ENCODE results near the gene HEPACAM. TPM values are rescaled to one million over a fixed set of nuclear protein-coding genes. Genes with fewer than 3 reads are reported as not detected.
A peak's percentile ranks its signal among the peaks of the same experiment; 100 is the strongest.

Gene HEPACAM
- total RNA-seq, 1 donor, result under 0.01 TPM

DNA sequence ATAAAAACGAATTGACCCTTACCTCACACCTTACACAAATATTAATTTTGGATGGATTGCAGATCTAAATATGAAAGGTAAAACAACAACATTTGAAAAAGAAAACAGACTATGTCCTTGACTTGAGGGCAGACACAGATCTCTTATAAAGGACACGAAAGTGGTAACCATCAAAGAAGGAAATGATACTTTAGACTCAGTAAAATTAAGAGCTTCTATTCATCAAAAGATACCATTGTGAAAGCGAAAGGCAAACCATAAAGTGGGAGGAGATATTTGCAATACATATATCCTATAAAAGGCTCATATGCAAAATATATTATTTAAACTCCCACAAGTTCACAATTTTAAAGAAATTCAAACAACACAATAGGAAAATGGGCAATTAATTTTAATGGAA lies 5.0 kb downstream of the HEPACAM start:
- TF ChIP-seq, protein P1, sequence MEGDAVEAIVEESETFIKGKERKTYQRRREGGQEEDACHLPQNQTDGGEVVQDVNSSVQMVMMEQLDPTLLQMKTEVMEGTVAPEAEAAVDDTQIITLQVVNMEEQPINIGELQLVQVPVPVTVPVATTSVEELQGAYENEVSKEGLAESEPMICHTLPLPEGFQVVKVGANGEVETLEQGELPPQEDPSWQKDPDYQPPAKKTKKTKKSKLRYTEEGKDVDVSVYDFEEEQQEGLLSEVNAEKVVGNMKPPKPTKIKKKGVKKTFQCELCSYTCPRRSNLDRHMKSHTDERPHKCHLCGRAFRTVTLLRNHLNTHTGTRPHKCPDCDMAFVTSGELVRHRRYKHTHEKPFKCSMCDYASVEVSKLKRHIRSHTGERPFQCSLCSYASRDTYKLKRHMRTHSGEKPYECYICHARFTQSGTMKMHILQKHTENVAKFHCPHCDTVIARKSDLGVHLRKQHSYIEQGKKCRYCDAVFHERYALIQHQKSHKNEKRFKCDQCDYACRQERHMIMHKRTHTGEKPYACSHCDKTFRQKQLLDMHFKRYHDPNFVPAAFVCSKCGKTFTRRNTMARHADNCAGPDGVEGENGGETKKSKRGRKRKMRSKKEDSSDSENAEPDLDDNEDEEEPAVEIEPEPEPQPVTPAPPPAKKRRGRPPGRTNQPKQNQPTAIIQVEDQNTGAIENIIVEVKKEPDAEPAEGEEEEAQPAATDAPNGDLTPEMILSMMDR (IDR thresholded peaks at IDR 0.05; ENCODE audit: extremely low read depth, low read depth, low read length), result no peak
- H3K27me3 ChIP-seq (ENCODE audit: insufficient read depth, low read length), result no peaks in the 10 kb centered on the region
- peaks cover 17% of the 10 kb centered on the region for H3K4me1 ChIP-seq (ENCODE audit: insufficient read depth, low read length)
- H3K79me2 ChIP-seq (ENCODE audit: insufficient read depth, low read length), result no peaks in the 10 kb centered on the region
- H2AFZ ChIP-seq (ENCODE audit: low read length), result no peak overlapping the region
- H3K36me3 ChIP-seq (ENCODE audit: insufficient read depth, low read length), result no peaks in the 10 kb centered on the region
- no peak overlapping the region for H3K27ac ChIP-seq (ENCODE audit: low read depth, low read length)
- no peak overlapping the region for H3K4me3 ChIP-seq (ENCODE audit: insufficient read depth, low read length)
- no peak overlapping the region for H3K4me2 ChIP-seq (ENCODE audit: insufficient read depth, low read length)
- no peaks in the 10 kb centered on the region for H3K9me3 ChIP-seq (ENCODE audit: low read depth, low read length)
- no peaks in the 10 kb centered on the region for H4K20me1 ChIP-seq (ENCODE audit: insufficient read depth, low read length)
- DNase-seq (ENCODE audit: insufficient read length, low spot score, missing footprints), result no peak

DNA sequence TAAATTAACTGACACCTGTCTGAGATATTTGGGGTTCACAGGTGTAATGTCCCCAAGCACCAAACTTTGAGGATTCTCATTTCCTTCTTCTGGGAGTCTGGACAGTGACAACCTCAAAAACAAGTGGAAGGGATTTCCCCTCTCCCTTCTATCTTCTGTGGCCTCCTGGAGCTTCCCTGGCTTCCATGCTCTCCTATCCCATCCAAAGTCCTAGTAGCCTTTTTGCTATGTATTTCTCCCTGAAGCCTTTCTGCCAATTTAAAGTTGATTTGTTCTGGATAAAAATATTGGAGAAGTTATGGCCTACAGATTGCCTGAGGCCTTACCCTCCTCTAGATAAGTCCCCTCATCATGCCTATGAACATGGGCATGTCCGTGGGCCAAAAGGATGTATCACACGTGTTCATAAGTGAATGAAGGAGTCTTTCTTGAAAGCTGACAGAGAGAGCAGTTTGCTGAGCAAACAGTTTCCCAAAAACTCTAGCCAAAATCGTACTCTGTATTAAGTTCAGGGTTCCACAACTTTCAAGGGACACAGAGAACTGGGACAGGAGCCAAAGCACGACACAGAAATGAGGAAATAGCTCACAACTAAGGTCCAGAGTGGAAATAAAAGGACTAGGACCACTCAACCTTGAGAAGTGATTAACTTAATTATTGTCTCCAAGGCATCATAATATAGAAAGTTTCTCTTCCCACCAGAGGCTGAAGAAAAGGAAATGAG lies 6.7 kb downstream of the HEPACAM start:
- H2AFZ ChIP-seq (ENCODE audit: low read length), result peak overlapping the region; percentile 37
- TF ChIP-seq, protein P1 (IDR thresholded peaks at IDR 0.05; ENCODE audit: extremely low read depth, low read depth, low read length), result no peak
- no peaks in the 10 kb centered on the region for H3K9me3 ChIP-seq (ENCODE audit: low read depth, low read length)
- no peaks in the 10 kb centered on the region for H3K79me2 ChIP-seq (ENCODE audit: insufficient read depth, low read length)
- H3K4me3 ChIP-seq (ENCODE audit: insufficient read depth, low read length), result no peak overlapping the region
- no peak overlapping the region for H3K4me2 ChIP-seq (ENCODE audit: insufficient read depth, low read length)
- H3K36me3 ChIP-seq (ENCODE audit: insufficient read depth, low read length), result no peaks in the 10 kb centered on the region
- H4K20me1 ChIP-seq (ENCODE audit: insufficient read depth, low read length), result no peaks in the 10 kb centered on the region
- no peak overlapping the region for H3K27ac ChIP-seq (ENCODE audit: low read depth, low read length)
- DNase-seq (ENCODE audit: insufficient read length, low spot score, missing footprints), result no peak
- peaks cover 3% of the 10 kb centered on the region for H3K4me1 ChIP-seq (ENCODE audit: insufficient read depth, low read length)
- no peaks in the 10 kb centered on the region for H3K27me3 ChIP-seq (ENCODE audit: insufficient read depth, low read length)

DNA sequence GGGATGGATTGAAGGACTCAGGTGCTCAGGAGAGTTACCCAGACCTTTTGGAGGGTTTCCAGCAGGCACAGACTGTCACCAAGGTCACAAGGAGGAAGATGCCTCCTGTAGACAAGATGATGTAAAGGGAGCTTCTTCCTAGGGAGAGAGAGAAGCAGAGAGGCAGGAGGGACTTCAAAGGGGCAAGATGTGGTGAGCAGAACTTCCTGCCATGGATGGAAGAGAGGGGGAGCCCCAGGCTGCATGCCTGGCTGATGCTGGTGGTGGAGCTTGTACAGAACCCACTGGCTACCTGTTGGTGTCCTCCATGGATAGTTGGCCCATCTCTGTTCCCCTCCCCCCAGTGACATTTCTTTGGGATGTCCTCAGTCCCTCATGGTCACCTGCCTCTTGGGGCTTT lies 12.6 kb downstream of the HEPACAM start:
- TF ChIP-seq, protein P1 (IDR thresholded peaks at IDR 0.05; ENCODE audit: extremely low read depth, low read depth, low read length), result no peak
- Histone ChIP-seq H3K4me2 (ENCODE audit: insufficient read depth, low read length) (no peak overlapping the region), H3K27ac (ENCODE audit: low read depth, low read length) (no peak overlapping the region), H3K36me3 (ENCODE audit: insufficient read depth, low read length) (no peaks in the 10 kb centered on the region), H2AFZ (ENCODE audit: low read length) (no peak overlapping the region), H3K9me3 (ENCODE audit: low read depth, low read length) (no peaks in the 10 kb centered on the region), H3K4me1 (ENCODE audit: insufficient read depth, low read length) (peaks cover 5% of the 10 kb centered on the region), H3K27me3 (ENCODE audit: insufficient read depth, low read length) (no peaks in the 10 kb centered on the region), H3K4me3 (ENCODE audit: insufficient read depth, low read length) (no peak overlapping the region), H3K79me2 (ENCODE audit: insufficient read depth, low read length) (no peaks in the 10 kb centered on the region), H4K20me1 (ENCODE audit: insufficient read depth, low read length) (no peaks in the 10 kb centered on the region)
- DNase-seq (ENCODE audit: insufficient read length, low spot score, missing footprints), result no peak

DNA sequence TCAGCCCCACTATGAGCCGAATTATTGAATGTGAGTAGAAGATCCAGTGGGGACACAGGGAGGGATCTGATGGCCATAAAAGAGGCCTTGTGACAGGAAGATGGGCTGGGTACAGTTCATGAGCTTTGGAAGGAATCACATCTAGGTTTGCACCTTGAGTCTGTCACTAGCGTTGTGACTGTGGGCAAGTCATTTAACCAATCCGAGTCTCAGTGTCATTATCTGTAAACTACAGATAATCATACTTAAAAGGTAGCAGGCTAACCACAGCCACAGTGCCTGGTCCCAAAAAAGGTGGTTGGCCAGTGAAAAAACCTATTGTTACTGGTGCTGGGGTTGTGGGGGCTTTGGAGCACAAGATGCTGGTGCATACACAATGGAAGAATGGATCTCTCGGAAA lies 13.0 kb downstream of the HEPACAM start:
- Histone ChIP-seq H3K4me3 (ENCODE audit: insufficient read depth, low read length) (no peak overlapping the region), H3K4me1 (ENCODE audit: insufficient read depth, low read length) (peaks cover 5% of the 10 kb centered on the region), H3K27ac (ENCODE audit: low read depth, low read length) (no peak overlapping the region), H3K27me3 (ENCODE audit: insufficient read depth, low read length) (no peaks in the 10 kb centered on the region), H2AFZ (ENCODE audit: low read length) (no peak overlapping the region), H3K79me2 (ENCODE audit: insufficient read depth, low read length) (no peaks in the 10 kb centered on the region), H3K36me3 (ENCODE audit: insufficient read depth, low read length) (no peaks in the 10 kb centered on the region), H4K20me1 (ENCODE audit: insufficient read depth, low read length) (no peaks in the 10 kb centered on the region), H3K4me2 (ENCODE audit: insufficient read depth, low read length) (no peak overlapping the region), H3K9me3 (ENCODE audit: low read depth, low read length) (no peaks in the 10 kb centered on the region)
- TF ChIP-seq, protein P1 (IDR thresholded peaks at IDR 0.05; ENCODE audit: extremely low read depth, low read depth, low read length), result no peak
- no peak for DNase-seq (ENCODE audit: insufficient read length, low spot score, missing footprints)

All from osteoblast (primary cell).